Fibroblast of lung (primary cell): Measurements from ENCODE around the gene HMCN2.

ENCODE experiments used
- CTCF ChIP-seq, 2 donors: IDR thresholded peaks in 1 of 2; conservative IDR thresholded peaks in 1 of 2; 1 replicate in 1 of 2; 2 replicates in 1 of 2; pipeline ENCODE4 v1.5.1; 2011 to 2012; ENCODE audit warnings: low read length in 2 of 2, control low read depth in 1 of 2, inconsistent platforms in 1 of 2, low read depth in 1 of 2, mild to moderate bottlenecking in 1 of 2
- EZH2 ChIP-seq: IDR thresholded peaks from 2 replicates; pipeline ENCODE4 v1.5.1; 2012; ENCODE audit warnings: low read length, control low read depth, mild to moderate bottlenecking; ENCODE audit errors: missing control alignments

- TF ChIP-seq CTCF (conservative IDR thresholded peaks at IDR 0.05 in 1 of 2, IDR thresholded peaks at IDR 0.05 in 1 of 2; ENCODE audit: low read depth in 1 of 2, low read length in 2 of 2) (no peak), EZH2 (no peak)
Observed at GRCh38 chr9:130381660-130382059, 116.1 kb downstream of the HMCN2 start.
